HG02610 (cell line): ENCODE measurements around the gene MRPL40.
"Not testable (repeated sequence)": the region's sequence is repeated elsewhere in the genome, so short reads cannot be mapped to it uniquely, and the experiment has no call there.

Source experiments
- ATAC-seq: cut with Tn5 transposase; IDR thresholded peaks from one replicate; pipeline ENCODE4 v1.9.1; 2021; ENCODE audit warnings: mild to moderate bottlenecking, moderate library complexity; ENCODE audit not compliant: unreplicated experiment

Gene MRPL40

GRCh38 chr22:19406846-19407245 is 25.5 kb upstream of the MRPL40 start:
- no peak for ATAC-seq

GRCh38 chr22:19407649-19408606 is 24.4 kb upstream of the MRPL40 start:
- ATAC-seq, result no peak

GRCh38 chr22:19410941-19411689 is 21.2 kb upstream of the MRPL40 start:
- ATAC-seq, result no peak

- no peak for ATAC-seq
These were observed 20.7 kb upstream of the MRPL40 start for GRCh38 chr22:19411690-19412045.

GRCh38 chr22:19412478-19412877 is 19.9 kb upstream of the MRPL40 start:
- no peak for ATAC-seq

GRCh38 chr22:19412923-19413322 is 19.4 kb upstream of the MRPL40 start:
- ATAC-seq, result no peak

- ATAC-seq, result no peak
These were observed 13.3 kb upstream of the MRPL40 start for GRCh38 chr22:19419086-19419463.

GRCh38 chr22:19419464-19420178 is 12.7 kb upstream of the MRPL40 start:
- no peak for ATAC-seq

GRCh38 chr22:19420321-19420720 is 12.0 kb upstream of the MRPL40 start:
- no peak for ATAC-seq

GRCh38 chr22:19422440-19423301 is 9.7 kb upstream of the MRPL40 start:
- no peak for ATAC-seq

GRCh38 chr22:19424186-19424500 is 8.2 kb upstream of the MRPL40 start:
- no peak for ATAC-seq

- ATAC-seq, result no peak
These were observed 2.1 kb upstream of the MRPL40 start for GRCh38 chr22:19429950-19430889.

- ATAC-seq, result no peak
These were observed 1.3 kb upstream of the MRPL40 start for GRCh38 chr22:19430890-19431541.

GRCh38 chr22:19431649-19432132 is 654 bp upstream of the MRPL40 start, which contains the start of gene HIRA:
TSS of gene HIRA (minus strand) at chr22:19431733. CDS start at chr22:19431476, 257 bp downstream.
- peak; percentile 37 for ATAC-seq

GRCh38 chr22:19434401-19434800 is 2.1 kb downstream of the MRPL40 start:
- no peak for ATAC-seq

GRCh38 chr22:19434829-19435580 is 2.7 kb downstream of the MRPL40 start:
- no peak for ATAC-seq

- not testable (repeated sequence) for ATAC-seq
These were observed 4.3 kb downstream of the MRPL40 start for GRCh38 chr22:19436444-19437161.
